ENCODE measurements around the gene TCF4. TPM values are rescaled to one million over a fixed set of nuclear protein-coding genes. Genes with fewer than 3 reads are reported as not detected.

TCF4 gene
- total RNA-seq, 4 donors from 2014 or later = 60.9 to 98.4 (median 83.4) TPM

DNA sequence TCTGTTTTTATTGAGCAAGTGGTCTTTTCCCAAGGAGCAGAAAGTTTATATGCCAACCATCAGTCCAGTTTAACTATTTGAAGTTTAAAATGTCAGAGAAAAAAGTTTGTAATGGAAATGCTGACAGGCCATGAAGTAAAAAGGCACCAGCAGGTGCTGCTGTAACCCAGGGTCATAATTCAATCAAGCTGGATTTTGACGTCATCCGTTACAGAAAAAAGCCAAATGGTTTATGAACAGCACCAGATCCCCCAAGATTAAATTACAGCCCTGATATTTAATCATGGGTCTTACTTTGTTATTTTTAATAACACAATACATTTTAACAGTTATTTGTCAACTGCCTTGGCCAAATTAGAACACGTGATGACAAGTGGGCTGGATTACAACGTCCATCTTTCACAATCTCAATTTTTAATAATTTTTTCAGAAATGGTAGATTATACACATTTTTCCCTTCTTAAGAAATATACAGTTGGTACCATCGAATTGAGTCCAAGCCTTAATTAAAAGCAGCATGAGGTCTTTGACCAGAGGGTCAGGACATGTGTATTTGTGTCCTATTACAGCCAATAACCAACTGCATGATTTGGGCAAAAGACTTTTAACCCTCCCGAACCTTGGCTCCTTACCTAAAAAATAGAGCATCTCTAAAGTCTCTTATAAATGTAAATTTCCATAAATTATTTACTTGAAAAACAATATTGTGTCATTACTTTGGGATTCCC lies 10.0 kb downstream of the TCF4 start:
- H3K4me3 ChIP-seq (ENCODE audit: low read depth, poor library complexity, severe bottlenecking) = no peak overlapping the region
- no peak for DNase-seq (ENCODE audit: low spot score in 2 of 2)
- intact Hi-C loops (cut with DNase I; ENCODE audit: low total_unique reads) = no loop called here
- 58 to 66% methylated on average over 6 of the region's 6 CpGs for WGBS, 2 donors
- no peak for TF ChIP-seq POLR2A (IDR thresholded peaks at IDR 0.05)
- TF ChIP-seq, protein P1, sequence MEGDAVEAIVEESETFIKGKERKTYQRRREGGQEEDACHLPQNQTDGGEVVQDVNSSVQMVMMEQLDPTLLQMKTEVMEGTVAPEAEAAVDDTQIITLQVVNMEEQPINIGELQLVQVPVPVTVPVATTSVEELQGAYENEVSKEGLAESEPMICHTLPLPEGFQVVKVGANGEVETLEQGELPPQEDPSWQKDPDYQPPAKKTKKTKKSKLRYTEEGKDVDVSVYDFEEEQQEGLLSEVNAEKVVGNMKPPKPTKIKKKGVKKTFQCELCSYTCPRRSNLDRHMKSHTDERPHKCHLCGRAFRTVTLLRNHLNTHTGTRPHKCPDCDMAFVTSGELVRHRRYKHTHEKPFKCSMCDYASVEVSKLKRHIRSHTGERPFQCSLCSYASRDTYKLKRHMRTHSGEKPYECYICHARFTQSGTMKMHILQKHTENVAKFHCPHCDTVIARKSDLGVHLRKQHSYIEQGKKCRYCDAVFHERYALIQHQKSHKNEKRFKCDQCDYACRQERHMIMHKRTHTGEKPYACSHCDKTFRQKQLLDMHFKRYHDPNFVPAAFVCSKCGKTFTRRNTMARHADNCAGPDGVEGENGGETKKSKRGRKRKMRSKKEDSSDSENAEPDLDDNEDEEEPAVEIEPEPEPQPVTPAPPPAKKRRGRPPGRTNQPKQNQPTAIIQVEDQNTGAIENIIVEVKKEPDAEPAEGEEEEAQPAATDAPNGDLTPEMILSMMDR (IDR thresholded peaks at IDR 0.05) = no peak

GRCh38 chr18:55576001-55576400 lies 12.0 kb downstream of the TCF4 start:
- DNase-seq (ENCODE audit: low spot score in 2 of 2) = no peak
- H3K4me3 ChIP-seq (ENCODE audit: low read depth, poor library complexity, severe bottlenecking) = no peak overlapping the region
- 80 to 86% methylated on average over 3 of the region's 3 CpGs for WGBS, 2 donors
- TF ChIP-seq, protein P1 (IDR thresholded peaks at IDR 0.05) = no peak
- no peak for TF ChIP-seq POLR2A (IDR thresholded peaks at IDR 0.05)
- intact Hi-C loops (cut with DNase I; ENCODE audit: low total_unique reads) = no loop called here

DNA sequence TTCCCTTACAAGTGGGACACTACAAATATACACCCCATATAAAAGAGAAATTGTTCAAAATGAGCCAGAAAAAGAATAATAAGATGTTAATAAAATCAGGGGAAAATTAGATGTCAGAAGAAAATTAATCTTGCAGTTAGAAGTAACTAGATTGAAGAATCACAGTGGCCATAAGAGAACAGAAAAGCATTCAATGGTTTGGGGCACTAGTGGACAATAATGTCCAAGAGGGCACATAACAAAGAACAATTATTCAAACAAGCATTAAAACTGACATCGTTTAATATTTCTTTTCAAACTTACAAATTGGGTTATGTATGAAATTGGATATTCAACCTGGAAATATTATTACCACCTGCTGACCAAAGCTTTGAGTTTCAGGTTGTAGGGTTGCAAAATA lies 12.9 kb downstream of the TCF4 start:
- intact Hi-C loops (cut with DNase I; ENCODE audit: low total_unique reads) = no loop called here
- 95 to 96% methylated on average over 1 of the region's 1 CpG for WGBS, 2 donors
- H3K4me3 ChIP-seq (ENCODE audit: low read depth, poor library complexity, severe bottlenecking) = no peak overlapping the region
- TF ChIP-seq, protein P1 (IDR thresholded peaks at IDR 0.05) = no peak
- TF ChIP-seq POLR2A (IDR thresholded peaks at IDR 0.05) = no peak
- no peak for DNase-seq (ENCODE audit: low spot score in 2 of 2)

GRCh38 chr18:55573386-55573785 lies 14.6 kb downstream of the TCF4 start:
- intact Hi-C loops (cut with DNase I; ENCODE audit: low total_unique reads) = no loop called here
- TF ChIP-seq, protein P1 (IDR thresholded peaks at IDR 0.05) = no peak
- TF ChIP-seq POLR2A (IDR thresholded peaks at IDR 0.05) = no peak
- DNase-seq (ENCODE audit: low spot score in 2 of 2) = no peak
- no peak overlapping the region for H3K4me3 ChIP-seq (ENCODE audit: low read depth, poor library complexity, severe bottlenecking)
- WGBS, 2 donors = 90 to 98% methylated on average over 2 of the region's 2 CpGs

DNA sequence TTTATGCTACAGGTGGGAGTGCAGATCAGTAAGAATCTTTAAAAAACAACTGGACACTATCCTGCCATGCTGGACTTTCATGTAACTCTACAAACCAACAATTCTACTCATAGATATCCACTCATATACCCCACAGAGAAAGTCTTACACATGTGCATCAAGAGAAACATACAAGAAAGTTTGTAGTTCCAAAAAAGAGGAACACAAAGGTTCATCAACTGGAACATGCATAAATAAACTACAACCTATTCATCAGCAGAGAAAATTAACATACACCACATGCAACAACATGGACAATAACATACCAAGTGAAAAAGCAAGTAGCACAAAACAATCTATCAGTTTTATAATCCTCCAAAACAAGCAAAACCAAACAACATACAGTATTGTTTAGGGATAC lies 17.0 kb downstream of the TCF4 start:
- TF ChIP-seq, protein P1 (IDR thresholded peaks at IDR 0.05) = no peak
- TF ChIP-seq POLR2A (IDR thresholded peaks at IDR 0.05) = no peak

DNA sequence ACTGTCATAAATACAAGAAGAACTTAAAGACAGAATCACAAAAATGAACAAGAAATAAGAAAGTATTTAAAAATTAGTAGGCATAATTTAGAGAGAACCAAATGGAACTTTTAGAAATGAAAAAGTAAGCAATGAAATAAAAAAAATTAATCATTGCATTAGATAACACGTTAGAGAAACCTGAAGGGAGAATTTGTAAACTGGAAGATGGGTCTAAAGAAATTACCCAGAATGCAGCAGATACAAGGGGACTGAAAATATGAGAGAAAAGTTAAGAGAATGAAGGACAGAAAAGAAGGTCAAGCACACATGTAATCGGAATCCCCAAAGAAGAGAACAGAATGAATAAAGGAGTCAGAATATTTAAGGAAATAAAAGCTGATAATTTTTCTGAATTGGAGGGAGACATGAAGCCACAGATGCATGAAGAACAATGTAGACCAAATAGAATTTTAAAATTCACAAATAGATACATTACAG lies 21.5 kb downstream of the TCF4 start:
- TF ChIP-seq POLR2A (IDR thresholded peaks at IDR 0.05) = no peak
- TF ChIP-seq, protein P1 (IDR thresholded peaks at IDR 0.05) = no peak
- intact Hi-C loops (cut with DNase I; ENCODE audit: low total_unique reads) = no loop called here
- no peak for DNase-seq (ENCODE audit: low spot score in 2 of 2)
- no peak overlapping the region for H3K4me3 ChIP-seq (ENCODE audit: low read depth, poor library complexity, severe bottlenecking)
- WGBS, 2 donors = 95 to 97% methylated on average over 2 of the region's 2 CpGs

More for the DNA sequence above, 17.0 kb downstream of the TCF4 start:
- no peak for DNase-seq (ENCODE audit: low spot score in 2 of 2)
- H3K4me3 ChIP-seq (ENCODE audit: low read depth, poor library complexity, severe bottlenecking) = no peak overlapping the region
- intact Hi-C loops (cut with DNase I; ENCODE audit: low total_unique reads) = no loop called here
